Measurements from ENCODE around the gene AK4. TPM values are rescaled to one million over a fixed set of nuclear protein-coding genes. Genes with fewer than 3 reads are reported as not detected.

AK4 gene
- polyA plus RNA-seq, 1 donor, result 72.3 TPM

DNA sequence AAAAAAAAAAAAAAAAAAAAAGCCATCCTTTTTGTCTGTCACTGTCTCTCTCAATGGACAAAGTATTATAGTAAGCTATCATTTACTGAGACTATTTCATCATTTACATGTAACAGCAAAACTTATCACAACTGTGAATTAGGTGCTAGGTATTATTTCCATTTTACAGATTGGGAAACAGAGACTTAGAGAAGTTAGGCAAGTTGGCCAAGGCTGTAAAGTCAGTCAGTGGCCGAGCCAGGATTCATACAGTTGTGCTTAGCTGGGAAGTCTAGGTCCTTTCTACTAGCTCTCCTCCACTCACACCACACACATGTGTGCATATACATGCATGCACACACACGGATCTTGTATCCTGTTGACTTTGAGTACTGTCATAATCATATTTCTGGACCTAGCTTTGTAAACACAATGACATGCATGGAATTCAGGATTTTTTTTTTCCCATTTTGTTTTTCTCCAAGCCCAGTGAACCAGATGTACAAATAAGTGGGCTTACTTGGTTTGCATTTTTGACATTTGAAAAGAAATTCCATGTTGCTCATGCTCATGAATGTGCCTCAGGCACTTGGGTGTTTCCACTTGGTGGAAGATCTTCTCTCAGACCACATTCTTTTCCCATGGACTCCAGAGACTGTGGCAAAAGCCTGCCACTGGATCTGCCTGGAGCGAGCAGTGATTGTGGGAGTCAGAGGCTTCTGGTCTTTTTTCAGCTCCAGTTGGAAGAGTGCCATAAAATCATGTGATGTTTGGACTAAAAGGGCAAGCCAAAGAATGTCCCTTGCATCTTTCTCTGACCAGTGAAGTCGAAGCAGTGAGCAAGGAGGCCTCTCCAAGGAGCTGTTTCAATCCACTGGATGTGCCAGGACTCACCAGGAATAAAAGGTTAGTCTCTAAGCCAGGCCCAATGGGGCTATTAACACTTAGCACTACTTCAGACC is 99.7 kb downstream of the AK4 start:
- DNase-seq, result peak; percentile 67

DNA sequence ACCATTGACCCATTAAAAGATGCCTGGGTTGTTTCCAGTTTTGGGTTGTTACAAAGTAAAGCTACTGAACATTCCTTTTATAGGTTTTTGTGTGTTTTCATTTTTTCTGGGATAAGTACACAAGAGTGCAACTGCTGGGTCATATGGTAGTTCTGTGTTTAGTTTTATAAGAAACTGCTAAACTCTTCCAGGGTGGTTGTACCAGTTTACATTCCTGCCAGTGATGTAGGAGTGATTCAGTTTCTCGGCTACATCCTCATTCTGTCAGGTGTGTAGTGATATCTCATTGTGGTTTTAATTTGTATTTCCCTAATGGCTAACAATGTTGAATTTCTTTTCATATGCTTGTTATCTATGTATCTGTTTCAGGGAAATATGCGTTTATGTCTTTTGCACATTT is 102.8 kb downstream of the AK4 start:
- DNase-seq, result no peak

DNA sequence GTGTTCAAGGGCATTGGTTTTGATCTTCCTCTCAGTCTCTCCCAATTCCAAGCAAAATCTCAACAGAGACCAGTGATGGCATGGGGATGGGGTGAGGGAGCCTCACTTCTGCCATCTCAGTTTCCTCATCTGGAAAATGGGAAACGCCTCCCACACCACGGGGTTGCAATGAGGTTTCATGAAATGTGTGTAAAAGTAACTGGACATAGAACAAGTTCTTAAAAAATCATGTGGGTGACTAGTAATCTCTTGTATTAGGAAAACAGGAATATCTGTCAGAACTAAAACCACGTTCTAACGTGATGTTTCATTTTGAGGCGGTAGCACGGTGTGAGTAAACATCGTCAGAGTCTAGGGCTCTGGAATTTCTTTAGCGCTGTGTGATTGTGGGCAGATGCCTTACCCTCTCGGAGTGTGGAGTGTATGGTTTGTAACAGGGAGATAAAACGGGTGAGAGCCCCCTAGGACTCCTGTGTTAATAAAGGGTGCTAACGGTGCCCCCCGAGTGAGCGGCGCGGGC is 105.9 kb downstream of the AK4 start:
- DNase-seq, result no peak

DNA sequence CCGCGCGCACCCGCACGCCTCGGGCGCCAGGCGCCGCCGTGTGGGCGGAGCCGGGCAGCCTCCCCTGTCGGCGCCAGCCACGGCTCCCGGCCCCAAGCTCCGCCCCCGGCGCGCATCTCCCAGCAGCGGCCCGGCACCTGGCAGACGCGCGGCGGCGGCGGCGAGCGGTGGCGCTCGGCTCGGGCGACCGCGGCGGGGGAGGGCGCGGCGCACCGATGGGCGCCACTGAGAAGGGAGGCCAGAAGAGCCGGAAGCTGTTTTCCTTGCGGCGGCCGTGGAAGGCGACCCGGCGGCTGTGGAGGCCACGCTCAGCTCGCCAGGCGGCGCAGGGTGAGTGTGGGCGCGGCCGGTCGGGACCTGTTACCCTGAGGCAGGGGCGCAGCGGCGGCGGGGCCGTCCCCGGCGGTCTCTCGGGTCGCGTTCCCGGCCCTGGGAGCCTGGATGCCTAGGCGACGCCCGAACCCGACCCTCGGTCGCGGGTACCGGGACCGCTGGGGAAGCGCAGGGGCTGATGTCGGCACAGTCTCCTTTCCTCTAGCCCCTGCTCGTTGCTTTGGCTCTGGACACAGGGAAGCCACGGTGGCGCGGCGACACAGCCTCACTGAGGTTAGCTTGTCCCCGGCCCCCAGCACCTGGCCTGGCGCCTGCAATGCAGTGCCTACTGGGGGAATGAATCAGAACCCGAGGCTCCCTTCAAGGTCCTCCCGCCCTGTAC is 106.5 kb downstream of the AK4 start:
- peak; percentile 70 for DNase-seq

DNA sequence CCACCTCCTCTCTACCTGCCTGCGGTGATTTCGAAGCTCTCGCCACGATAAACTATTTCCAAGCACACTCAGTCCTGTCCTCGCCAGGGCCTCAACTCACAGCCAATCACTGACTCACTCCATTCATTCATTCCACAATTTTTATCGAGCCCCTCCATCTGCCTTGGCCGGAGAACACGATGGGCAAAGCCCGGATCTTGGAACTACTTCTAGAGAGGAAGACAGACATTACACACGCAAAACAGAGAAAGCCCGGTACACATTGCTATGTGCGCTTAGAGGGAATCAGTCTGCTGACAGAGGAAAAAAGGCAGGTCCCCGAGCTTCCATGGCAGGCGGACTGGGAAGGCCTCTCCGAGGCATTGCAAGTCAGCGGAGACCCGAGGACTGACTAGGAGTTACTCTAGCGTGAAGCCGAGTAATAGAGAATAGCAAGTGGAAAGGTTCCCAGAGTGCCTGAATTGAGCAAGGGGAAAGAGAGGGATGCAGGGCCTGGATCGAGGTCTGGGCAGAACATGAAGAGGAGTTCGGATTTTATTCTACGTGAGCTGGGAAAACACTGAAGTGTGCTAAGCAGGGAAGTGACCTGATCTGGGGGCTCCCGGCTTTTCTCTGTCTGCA is 107.1 kb downstream of the AK4 start:
- peak; percentile 36 for DNase-seq

DNA sequence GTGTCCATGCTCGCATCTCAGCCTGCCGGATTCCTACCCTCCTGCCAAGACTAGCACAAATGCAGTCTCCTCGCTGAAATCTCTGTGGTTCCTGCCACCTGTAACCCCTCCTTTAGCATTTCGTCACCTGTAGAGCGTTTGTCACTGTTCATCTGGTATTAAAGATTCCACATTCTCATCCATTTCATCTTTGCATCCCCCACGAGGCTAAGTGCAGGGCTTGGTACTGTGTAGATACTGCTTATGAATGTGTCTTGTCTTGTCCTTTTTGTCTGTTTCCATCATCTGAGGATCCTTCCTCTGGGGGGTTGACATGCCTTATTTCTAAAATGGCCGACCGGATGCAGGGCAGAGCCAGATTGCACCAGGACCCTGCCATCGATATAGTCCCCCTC is 107.7 kb downstream of the AK4 start:
- DNase-seq, result no peak

DNA sequence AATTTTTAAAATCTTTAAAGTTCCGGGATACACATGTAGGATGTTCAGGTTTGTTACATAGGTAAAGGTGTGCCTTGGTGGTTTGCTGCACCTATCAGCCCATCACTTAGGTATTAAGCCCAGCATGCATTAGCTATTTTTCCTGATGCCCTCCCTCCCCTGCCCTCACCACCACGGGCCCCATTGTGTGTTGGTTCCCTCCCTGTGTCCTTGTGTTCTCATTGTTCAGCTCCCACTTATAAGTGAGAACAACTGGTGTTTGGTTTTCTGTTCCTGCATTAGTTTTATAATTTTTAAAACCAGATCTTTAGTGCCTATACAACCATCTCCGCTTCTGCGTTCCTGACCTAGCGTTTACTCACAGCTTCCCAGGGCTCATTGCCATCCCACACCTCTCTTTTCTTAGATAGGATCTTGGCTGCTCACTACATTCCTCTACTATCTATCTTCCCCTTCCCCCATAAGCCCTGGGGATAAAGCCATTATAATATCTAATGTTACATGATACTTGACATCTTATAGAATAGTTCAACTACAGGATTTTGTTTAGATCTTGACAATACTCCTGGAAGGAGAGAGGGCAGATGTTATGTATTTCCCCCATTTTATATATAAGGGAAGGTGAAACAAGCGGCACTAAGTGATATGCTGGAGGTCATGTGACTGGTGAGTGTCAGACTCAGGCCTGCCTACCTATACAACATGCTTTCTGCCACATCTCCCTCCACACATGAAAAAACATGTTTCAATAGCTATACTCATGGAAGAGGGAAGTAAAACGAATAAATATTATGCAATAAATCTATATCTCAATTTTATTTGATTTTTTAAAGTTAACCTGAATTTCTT is 109.1 kb downstream of the AK4 start:
- no peak for DNase-seq

DNA sequence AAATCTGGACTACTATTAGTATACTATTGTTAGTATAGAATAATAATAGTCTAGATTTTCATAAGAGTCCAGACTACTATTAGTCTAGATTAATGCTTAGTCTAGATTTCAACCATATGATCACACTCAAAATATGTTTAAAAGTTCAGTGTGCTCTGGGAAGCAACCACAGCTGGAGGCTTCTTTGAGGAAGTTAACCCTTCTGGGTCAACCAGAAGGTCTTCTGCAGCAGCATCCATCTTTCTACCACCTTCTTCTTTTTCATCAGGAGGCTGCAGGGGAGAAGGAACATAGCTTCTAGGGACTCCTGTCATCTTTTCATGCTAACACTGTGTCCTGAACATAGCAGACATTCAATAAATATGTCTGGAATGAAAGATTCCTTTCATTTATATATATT is 110.1 kb downstream of the AK4 start:
- DNase-seq, result no peak

DNA sequence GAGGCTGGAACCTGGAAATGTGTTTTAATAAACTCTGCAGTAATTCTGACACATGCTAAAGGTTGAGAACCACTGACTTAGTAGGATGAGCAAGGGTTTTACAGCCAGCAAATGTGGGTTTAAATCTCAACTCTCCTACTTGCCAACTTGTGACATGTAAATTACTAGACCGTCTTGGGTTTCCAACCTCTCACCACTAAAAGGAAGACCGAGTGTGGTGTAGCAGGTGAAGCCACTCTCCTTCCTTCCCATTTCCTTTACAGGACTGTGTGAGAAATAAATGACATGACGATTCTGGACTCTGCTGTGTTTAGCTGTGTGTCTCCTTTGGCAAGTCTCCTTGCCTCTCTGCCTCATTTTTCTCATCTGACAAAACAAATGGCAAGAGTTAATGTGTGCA is 111.8 kb downstream of the AK4 start:
- no peak for DNase-seq

DNA sequence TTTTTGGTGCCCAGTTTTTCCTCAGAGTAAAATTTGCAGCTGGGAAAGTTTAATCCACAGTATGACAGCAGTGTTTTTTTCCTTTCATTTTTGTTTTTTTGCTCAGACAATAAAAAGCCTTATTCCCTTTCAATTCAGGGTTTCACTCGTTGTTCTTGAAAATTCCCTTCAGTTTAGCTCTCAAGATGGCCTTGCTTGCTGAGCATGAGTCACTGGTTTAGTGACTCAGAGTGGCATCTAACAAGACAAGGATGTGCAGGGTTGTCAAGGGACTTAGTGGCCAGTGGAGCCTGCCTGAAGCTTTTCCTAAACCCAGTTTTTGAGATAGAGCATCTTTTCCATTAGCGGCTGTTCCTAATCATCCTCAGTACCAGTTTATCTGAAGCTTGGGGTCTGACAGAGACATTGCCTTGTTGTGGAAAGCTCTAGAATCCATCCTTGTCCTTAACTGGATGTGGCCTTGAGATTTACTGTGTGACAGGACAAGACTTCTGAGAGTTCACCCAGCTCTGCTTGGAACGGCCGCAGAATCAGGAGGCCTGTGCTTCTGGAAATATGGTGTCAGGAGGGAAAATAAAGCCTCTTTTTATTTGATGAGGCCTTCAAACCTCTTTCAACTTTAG is 113.0 kb downstream of the AK4 start:
- no peak for DNase-seq

DNA sequence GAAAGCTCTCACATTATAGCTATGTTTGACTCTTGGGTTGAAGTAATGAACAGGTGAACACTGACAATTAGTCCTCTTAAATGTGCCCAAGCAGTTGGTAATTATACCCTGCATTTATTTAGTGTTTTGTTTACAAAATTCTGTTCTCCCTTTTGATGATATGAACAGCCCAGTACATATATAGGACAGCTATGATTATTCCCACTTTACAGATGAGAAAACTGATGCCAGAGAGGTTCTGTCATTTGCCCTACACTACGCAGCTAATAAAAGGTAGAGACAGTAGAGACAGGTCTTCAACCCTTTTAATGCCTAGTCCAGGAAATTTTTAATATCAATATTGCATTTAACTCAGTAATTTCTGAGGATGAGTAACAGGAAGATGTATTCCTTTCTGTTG is 115.3 kb downstream of the AK4 start:
- no peak for DNase-seq

DNA sequence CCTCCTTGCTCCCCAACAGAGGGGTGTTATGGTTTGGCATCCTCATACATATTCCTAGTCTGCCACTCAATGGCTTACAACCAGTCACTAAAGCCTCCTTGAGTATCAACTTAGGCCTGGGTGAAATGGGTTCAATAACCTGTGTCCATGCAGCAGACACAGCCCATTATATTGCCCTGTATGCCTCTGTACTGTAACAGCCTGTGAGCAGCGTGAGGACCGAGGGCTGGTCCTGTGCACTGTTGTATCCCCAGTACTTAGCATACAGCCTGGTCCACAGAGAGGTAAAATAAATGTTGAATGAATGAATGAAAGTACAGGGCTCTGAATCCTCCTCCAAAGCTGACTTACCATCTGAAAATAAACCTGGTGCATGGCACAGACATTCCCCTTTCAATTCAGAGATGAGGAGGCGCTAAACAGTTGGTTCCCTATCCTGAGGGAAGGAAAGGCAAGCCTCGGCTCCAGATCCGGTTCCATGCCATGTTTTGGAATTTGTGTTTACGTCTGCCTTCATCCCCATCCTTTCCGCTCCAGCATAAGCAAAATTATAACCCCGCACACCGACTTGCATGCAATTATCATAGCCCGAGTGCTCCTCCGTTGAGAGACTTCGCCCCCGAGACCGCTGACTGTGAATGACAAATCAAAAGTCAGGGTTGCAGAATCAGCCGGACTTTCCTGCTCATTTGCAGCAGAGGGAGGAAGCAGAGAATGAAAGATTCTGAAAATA is 116.4 kb downstream of the AK4 start:
- DNase-seq, result peak; percentile 63

DNA sequence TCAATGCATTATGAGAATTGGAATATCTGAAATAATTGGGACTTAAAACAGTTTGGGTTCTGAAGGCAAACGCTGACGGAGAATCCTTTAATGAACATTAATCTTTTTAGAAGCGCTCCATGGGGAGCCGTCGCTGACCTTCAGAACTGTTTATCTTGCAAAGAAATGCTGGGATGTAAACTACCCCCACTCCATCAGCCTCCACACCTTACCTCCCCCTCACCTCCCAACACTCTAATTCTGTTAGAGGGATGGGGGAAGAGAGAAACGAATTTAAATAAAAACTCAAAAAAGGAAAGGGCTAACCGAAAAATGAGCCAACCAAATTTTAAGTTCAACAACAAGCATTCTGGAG is 117.3 kb downstream of the AK4 start:
- no peak for DNase-seq

DNA sequence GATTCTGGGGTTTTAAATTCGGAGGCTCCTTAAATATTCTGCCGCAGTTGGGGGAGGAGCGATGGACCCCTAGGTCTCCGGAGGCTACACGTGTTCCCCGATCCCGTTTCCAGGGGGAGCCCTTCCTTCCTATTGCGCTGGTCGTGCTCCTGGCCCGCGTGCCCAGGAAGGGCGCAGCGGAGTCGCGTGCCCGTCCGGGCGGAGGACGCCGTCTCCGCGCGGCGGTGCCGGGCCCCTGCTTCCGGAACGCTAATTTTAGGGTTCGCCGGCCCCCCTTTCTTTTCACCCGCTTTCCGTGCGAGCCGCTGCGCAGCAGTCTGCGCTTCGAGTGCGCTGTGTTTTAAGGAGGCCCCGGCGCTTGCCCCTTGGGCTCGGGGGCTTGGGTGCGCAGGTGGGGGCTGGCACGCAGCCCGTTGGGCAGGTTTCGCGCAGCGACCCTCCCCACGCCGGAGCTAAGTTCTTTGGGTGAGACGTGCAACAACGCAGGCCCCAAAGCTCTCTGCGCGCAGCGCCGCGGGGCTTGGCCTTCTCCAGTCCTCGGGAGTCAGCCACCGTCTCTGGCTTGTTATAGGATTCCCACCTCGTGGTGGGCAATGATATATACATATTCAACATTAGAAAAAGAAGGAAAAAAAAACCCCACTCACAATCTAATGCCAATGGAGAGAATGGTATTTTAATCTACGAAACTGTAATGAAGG is 117.8 kb downstream of the AK4 start:
- peak; percentile 53 for DNase-seq

DNA sequence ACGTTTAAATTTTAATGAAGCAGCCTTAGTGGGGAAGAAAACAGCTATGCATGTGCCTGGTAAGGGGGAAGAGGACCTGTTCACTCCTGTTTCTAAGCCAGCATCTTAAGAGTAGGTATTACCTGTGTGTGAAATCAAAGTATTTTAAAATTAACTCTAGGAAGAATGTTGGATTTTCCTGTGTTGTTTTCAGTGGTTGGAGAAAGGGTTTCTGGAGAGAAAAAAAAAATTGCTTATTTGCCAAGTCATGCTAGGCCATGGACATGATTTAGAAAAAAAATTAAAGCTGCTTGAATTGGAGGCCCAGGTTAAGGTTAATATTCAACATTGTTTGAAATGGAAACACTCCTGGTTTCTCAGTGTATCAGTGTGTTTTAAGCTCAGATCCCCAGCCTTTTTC is 118.5 kb downstream of the AK4 start:
- DNase-seq, result no peak

DNA sequence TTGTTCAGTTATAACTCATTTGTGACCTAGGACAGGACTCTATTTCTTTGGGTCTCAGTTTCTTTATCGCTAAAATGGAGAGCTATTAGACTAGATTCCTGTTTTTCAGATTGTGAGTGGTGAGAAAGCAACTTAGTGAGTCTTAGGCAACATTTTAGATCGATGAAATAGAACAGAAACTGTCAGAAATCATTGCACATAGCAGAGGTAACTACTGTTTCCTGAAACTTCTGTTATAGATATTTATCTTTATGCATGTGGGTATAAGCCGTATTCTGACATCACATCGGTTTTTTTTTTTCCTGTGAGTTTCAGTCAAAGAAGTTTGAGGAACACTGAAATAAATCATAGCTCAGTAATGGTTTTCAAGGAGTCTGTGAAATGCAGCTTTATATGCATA is 119.3 kb downstream of the AK4 start:
- no peak for DNase-seq

DNA sequence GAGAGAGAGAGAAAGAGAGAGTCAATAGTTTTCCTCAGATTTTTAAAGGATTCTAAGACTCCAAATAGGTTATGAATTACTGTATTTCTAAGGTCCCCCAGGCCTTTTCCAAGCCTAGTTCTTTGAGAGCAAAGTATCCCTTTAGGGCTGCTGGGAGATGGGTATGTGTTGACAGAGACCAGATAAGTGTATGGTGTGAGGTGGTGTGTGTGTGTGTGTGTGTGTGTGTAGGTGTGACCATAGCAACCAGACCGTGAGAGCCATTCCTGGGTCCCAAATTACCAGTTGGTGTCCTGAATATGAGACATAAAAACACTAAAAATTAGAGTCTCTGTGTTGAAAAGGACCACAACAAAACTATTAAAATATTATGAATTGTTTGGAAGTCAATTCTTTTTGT is 119.7 kb downstream of the AK4 start:
- no peak for DNase-seq

DNA sequence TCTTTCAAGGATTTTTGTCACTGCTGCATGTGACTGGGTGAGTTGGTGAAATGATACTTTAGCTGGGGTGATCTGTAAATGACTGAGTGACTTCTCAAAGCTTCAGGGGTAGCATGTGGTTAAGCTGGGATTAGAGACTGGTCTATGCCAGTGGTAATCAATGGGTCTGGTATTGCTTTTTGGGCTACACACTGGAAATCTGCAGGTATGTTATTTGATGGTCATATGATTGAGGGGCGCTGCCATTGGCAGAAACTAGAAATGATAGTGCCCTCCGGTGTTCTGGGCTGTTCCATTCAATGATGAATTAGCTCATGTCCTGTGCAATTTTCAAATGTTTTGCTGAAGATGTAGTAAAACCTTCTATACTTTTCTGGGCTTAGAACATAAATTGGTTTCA is 121.6 kb downstream of the AK4 start:
- no peak for DNase-seq

DNA sequence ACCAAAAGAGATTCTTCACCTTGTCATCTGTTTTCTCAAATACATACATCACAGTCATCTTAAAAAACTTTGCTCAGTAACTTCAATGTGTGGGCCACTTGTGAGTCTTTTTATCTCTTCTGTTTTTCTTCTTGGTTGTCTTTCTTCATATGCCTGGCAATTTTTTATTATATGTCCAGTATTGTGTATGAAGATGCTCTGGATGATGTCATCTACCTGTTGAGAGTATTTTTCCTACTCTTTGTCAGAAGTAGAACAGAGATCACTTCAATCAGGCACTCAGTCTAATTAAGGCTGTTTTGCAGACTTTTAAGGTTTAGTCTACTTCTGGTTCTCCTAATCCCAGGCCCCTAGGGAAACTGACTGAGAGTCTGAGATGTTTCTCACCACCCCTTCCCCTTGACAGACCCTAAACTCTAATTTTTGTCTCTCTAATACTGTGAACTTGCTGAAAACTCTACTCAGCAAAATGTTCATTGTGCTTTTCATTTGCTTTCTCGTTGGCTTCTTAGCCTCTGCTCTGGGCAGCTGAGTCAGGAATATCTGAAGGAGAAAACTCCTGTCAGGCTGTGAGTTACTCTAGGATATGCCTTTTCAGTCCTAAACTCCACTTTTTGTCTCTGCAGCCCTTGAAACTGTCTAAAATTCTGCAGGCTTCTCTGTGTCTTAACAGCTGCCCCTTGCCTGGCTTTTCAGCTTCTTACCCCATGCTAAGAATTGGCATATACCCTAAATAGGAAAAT is 128.4 kb downstream of the AK4 start:
- no peak for DNase-seq

All from left kidney (tissue), 2 donors.